ENCODE measurements around the gene VSIG10L2.
"Not testable (repeated sequence)": the region's sequence is repeated elsewhere in the genome, so short reads cannot be mapped to it uniquely, and the experiment has no call there.

VSIG10L2 gene

GRCh38 chr11:125945797-125946520 lies at the start of gene VSIG10L2:
TSS of gene VSIG10L2 (plus strand) at chr11:125946044. CDS start at chr11:125946056, 12 bp downstream.
- DNase-seq: no peak

DNA sequence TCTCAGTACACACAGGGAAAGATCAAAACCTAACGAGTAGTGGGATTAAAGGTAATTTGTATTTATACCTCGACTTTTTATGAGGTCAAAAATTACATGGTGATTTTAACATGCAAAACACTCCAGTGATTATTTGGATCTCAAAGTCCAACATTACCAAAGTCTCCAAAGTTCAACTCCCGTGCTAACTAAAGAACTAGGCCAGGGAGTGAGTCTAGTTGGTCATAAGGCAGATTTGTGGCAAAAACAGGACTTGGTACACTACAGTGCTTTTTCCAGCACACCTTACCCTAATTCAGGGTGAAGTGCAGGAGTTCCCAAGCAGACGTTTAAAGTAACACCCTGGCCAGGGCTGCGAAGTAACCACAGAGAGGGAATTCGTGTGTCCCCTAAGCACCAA lies 44.0 kb upstream of the VSIG10L2 start:
- no peak for DNase-seq

DNA sequence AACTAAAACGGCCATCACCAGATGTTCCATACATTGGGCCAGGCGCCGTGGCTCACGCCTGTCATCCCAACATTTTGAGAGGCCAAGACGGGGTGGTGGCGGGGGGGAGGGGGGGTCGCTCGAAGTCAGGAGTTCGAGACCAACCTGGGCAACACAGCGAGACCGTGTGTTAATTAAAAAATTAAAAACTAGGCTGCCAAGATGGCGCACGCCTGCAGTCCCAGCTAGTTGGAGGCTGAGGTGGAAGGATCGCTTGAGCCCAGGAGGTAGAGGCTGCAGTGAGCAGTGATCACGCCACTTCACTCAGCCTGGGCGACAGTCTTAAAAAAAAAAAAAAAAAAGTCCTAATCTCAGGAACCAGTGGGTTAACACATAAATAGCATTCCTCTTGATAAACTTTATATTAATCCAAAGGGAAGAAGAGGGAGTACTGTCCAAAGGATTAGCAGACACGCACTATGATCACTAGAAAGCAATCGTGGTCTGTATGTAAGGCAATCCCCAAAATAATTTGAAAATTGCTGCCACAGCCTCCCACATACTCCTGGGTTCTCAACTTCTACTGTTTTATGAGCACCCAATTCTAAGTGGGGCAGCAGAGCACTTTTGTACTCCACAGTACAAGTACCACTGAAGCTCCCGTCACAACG lies 43.4 kb upstream of the VSIG10L2 start:
- no peak for DNase-seq

DNA sequence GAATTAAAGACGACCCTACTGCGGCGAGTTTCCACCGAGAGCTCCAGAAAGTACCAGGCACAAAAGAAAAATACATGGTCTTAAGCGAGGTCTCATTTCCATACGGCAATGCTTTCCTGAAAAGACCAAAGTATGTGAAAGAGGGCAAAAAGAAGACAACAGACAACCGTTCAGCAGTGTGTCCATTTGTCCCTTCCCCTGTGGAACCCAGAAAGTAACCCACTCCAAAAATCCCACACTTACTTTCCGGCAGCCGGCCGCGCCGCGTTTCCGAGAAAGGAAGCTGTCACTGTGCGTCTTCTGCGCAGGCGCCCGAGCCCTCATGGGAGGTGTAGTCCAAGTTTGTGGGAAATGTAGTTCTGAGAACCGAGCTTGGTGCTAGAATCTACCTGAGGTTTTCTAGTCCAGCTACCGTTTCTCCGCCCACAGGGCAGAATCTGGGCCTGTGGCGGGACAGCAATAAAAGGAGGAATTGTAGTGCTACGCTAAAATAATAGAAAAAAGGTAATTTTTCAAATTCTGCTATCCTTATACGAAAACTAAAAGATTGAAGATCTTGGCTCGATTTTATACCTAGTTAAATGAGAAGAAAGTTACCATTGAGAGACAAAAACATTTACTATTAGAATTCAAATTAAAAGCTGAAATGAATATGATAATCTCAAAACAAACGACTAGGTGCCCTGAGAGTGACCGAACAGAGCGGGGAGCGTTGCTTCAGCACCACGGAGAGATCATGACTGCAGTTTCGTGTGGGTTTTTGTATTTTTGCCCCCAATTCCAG lies 42.7 kb upstream of the VSIG10L2 start, which contains the start of gene PUS3:
Gene PUS3, minus strand, starts transcription at position 280 of the 784 bp plus-strand sequence. CDS start 6,922 bp downstream, outside the sequence.
- DNase-seq: peak; percentile 90 to 91

DNA sequence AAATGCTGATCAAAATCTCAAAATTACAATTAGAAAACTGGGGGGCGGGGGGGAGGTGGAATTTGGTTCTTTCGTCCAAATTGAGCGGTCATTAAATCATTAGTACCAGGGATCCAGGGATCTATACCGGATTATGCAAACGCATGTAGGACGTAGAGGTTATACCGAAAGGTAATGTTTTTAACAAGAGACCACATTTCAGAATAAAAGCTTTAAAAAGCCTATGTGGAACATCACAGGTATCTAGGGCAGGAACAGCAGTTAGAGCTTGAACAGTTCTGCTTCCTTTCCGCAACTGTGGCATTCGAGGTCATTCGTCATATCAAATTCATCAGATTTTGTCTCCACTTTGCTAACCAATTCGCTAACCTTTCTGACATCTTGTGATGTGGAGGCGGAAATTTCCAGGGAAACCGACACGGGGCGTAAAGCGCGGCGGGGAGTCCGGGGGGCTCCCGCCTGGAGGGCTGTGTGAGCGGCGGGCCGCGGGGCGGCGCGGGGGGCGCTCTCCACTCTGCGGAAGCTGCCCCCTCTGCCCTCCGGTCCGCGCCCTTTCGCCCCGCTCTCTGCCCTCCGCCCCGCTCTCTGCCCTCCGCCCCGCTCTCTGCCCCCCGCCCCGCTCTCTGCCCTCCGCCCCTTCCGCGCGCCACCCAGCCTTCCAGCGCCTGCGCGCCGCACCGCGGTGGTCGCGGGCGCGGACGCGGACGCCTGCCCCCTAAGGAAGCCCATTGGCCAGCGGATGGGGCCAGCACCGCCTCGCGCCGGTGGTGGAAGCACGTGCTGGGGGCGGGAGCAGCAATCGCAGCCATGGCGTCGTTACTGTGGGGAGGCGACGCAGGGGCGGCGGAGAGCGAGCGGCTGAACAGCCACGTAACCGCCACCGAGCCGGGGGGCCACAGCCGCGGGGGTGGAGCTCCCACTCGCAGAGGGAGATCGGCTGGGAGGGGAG lies 41.9 kb upstream of the VSIG10L2 start, which contains the start of gene DDX25:
Gene DDX25, plus strand, starts transcription at position 798 of the 949 bp plus-strand sequence. Its CDS starts 10 bp downstream, at position 808.
- peak in 1 of 2 donors; percentile 21 for DNase-seq

GRCh38 chr11:125904678-125905077 lies 41.2 kb upstream of the VSIG10L2 start:
- DNase-seq: no peak

- DNase-seq: no peak
Observed at GRCh38 chr11:125910226-125910849, 35.5 kb upstream of the VSIG10L2 start.

DNA sequence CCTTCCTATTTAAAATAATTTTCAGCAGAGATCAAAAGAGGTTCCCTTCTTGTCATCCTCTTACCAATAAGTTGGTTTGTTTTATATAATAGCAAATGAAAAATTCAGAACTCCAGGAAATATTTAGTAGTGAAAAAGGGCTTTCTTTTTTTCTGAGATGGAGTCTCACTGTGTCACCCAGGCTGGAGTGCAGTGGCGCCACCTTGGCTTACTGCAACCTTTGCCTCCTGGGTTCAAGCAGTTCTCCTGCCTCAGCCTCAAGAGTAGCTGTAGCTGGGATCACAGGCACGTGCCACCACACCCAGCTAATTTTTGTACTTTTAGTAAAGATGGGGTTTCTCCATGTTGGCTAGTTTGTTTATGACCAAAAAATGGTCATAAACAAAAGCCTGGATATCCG lies 31.2 kb upstream of the VSIG10L2 start:
- not testable (repeated sequence) for DNase-seq

DNA sequence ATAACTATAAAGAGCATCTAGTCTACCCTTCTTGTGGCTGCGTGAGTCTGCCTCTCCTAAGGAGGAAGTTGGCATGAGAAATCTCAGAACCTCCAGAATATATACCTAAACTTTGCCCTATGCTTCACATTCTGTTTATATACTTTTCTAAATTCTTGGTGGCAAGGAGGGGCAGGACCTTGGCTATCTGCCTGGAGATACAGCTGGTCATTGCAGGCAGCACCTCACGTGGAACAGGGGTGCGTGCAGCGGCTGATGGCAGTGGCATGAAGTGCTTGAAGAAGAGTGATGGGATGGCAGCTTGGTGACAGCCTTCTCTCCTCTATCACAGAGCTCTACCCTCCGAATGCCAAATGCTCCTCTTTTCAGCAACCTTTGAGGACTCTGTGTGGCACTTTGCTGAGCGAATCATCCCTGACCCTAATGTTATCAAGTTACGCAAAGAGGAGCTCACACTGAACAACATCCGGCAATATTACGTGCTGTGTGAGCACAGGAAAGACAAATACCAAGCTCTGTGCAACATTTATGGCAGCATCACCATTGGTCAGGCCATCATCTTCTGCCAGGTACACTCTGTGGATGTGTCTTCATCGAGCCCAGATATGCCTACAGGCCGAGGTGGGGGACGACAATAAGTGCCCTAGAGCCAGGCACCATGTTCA lies 29.0 kb upstream of the VSIG10L2 start:
- no peak for DNase-seq

DNA sequence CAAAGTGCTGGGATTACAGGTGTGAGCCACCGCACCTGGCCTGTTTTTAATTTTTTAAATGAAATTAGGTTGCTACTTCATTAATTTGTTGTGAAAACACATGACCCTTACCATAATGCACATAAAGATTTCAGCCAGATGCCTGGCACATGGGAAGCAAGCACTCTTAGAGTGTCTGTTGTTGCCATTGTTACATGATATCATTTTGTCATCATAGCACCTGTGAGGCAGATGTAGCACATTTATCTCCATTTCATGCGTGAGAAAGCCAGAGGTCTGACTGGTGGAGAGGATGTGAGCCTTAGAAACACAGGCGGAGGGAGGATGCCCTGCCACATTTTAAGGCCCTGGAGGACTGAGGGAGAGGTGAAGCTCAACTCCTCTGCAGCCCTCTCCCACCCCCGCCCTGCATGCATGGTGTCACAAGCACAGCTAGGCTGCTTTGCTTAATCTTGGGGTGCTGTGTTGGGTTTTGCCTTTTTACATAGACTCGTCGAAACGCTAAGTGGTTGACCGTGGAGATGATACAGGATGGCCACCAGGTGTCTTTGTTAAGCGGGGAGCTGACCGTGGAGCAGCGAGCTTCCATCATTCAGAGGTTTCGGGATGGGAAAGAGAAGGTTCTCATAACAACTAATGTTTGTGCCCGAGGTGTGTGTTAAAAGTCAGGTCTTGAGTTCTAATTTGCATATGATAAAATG lies 27.6 kb upstream of the VSIG10L2 start:
- no peak for DNase-seq

DNA sequence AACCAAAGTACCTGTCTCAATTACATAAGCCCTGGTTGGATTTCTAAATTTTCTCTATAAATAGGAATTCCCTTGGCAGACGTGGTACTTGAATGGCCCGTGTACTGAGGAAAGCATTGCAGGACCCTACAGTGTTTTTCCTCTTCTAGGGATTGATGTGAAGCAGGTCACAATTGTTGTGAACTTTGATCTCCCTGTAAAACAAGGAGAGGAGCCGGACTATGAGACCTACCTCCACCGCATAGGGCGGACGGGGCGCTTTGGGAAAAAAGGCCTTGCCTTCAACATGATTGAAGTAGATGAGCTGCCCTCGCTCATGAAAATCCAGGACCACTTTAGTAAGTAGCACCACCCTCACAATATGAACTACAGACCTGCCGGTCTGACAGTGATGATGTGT lies 24.8 kb upstream of the VSIG10L2 start:
- DNase-seq: no peak

- DNase-seq: no peak
Observed at GRCh38 chr11:125922156-125922555, 23.7 kb upstream of the VSIG10L2 start.

DNA sequence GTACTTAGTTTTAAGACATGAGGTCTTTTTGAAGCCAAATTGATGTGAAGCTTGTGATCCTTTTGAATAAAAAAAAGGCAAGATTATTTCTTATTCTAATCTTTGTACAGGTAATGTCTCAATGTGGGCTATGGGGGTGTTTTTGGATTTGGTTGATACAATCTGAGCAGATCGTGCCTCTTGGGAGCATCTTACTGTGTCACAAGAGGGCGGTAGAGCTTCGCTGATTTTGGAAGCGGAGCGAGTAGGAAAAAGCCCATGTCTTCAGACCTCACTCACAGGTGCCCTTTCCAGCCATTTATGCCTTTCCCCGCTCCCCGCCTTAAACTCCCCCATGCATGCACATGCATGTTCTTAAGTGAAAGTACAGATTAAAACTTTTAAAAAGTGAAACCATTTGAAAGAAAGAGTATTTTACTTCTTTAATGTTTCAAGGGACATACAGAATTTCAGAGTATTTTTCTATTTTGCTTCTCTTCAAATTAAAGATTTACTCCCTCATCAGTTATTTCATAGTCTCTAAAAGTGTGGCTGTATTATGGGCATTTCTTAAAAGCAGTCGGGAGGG lies 22.7 kb upstream of the VSIG10L2 start:
- DNase-seq: peak; percentile 53 to 60

DNA sequence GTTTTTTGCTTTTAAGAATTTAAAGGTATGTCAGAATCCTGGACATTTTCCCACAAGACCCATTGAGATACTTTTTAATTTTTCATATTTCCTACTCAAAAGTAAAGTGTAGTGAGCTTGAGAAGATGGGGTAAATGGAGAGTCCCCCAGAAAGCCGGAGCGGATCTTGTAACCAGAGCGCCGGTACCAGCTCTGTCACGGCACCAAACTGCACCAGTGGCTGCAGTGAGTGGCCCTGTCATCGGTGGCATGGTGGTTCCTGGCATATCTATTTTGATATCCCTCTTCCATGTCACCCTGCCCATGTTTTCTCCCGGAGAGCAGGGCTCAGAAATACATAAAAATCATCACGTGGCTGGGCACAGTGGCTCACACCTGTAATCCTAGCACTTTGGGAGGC lies 22.2 kb upstream of the VSIG10L2 start:
- DNase-seq: no peak

- no peak for DNase-seq
Observed at GRCh38 chr11:125924384-125925007, 21.3 kb upstream of the VSIG10L2 start.

DNA sequence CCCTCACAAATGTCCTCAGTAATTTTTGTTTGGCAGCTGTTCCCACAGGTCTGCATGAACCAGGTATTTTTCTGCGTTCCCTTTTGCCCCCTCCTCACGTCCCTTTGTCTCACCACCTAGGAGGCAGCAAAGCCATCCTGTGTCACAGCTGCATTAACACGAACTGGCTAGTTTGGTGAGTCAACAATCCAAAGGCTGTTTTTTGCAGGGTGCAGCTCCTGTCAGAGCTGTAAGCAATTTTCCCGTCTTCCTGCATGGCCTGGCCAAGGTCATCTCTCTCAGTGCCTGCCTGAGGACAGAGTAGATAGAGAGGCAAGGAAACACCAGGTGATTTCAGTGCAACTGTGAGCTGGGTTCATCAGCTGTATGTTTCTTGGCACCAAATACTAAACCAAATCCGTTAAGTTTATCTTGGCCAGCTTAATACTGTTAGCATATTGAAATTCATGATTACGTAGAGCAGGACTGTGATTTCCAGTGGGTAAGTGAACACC lies 20.6 kb upstream of the VSIG10L2 start:
- no peak for DNase-seq

DNA sequence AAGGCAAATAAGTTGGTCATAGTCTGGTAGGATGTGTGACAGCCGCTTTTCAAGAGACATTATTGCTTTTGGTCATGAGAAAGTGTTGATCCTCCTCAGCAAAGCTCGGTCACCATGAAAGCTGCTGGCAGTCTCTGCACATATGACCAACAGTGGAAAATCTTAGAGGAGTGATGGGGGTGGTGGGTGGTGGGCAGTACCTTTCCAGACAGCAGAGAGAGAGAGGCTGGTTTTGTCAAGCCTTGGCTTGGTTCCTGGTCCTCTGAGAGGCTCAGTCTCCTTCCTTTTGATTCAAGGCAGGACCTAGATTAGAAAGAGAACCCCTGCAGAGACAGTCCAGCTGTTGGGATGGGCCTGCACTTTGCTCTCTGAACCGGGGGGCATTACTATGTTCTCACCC lies 20.0 kb upstream of the VSIG10L2 start:
- no peak for DNase-seq

GRCh38 chr11:125926682-125927081 lies 19.2 kb upstream of the VSIG10L2 start:
- no peak for DNase-seq

DNA sequence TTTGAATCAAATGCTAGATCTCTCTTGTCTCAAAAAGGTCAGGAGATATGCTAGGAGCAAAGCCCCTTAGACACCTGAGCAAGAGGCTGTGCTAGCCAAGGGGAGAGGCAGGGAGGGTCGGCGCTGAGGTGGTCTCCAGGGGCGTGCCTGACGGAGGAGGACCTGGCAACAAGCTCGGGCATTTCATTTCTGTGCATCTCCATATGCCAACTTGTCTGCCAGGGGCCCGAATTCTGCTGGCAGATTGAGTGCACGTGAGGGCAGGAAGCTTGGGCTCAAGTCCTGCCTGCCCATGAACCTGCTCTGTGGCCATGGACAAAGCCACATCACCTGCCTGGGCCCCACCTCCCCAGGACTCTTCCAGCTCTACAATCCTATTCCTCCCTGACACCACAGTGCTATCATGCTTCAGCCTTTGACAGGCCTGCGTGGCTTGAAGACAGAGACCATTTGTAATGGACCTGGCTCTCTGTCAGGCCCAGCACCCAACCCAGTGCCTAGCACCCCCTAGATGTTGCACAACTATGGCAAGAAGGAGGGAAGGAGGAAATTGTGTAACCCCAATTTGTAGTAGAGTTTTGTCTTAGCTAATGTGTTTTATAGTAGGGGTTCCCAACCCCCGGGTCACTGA lies 16.3 kb upstream of the VSIG10L2 start:
- DNase-seq: no peak
